Measurements from ENCODE around the gene CHRNB2. TPM values are rescaled to one million over a fixed set of nuclear protein-coding genes. Genes with fewer than 3 reads are reported as not detected.

CHRNB2 gene
- total RNA-seq, 1 experiment from 2014 or later: 3.2 TPM

DNA sequence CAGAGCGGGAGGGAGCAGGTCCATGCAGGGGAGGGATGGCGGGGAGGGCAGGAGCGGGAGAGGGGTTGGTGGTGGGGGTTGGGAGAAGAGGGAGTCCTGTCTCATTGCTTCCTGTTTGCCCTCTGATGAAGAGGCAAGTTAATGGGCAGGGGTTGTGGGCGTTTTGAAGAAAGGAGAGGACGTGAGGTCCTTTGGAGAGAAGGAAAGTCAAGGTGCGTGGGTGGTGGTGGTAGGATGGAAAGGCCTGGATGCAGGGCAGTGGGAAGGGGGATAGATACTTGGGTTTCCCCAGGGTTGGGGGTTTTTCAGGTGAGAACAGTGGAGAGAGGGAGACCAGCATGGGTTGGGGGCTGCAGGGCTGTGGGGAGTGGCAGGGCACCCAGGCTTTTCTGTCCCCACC is 26.3 kb upstream of the CHRNB2 start:
- no peak for TF ChIP-seq EZH2 (IDR thresholded peaks at IDR 0.05; ENCODE audit: borderline replicate concordance, low read depth, low read length, poor library complexity, severe bottlenecking)
- TF ChIP-seq, protein P1, sequence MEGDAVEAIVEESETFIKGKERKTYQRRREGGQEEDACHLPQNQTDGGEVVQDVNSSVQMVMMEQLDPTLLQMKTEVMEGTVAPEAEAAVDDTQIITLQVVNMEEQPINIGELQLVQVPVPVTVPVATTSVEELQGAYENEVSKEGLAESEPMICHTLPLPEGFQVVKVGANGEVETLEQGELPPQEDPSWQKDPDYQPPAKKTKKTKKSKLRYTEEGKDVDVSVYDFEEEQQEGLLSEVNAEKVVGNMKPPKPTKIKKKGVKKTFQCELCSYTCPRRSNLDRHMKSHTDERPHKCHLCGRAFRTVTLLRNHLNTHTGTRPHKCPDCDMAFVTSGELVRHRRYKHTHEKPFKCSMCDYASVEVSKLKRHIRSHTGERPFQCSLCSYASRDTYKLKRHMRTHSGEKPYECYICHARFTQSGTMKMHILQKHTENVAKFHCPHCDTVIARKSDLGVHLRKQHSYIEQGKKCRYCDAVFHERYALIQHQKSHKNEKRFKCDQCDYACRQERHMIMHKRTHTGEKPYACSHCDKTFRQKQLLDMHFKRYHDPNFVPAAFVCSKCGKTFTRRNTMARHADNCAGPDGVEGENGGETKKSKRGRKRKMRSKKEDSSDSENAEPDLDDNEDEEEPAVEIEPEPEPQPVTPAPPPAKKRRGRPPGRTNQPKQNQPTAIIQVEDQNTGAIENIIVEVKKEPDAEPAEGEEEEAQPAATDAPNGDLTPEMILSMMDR (conservative IDR thresholded peaks at IDR 0.05; ENCODE audit: low read depth, low read length): no peak
- CTCF ChIA-PET: no interaction called here
- Histone ChIP-seq H3K4me3 (ENCODE audit: low read depth, low read length, poor library complexity, severe bottlenecking) (no peak overlapping the region), H3K36me3 (ENCODE audit: insufficient read depth, low read length, poor library complexity, severe bottlenecking) (no peaks in the 10 kb centered on the region), H3K9me3 (ENCODE audit: low read depth, low read length, poor library complexity, severe bottlenecking) (no peaks in the 10 kb centered on the region), H3K27ac (ENCODE audit: low read depth, low read length, poor library complexity, severe bottlenecking) (no peak overlapping the region), H3K4me1 (ENCODE audit: insufficient read depth, low read length, poor library complexity, severe bottlenecking) (no peaks in the 10 kb centered on the region), H3K27me3 (replicated peaks; ENCODE audit: insufficient read depth, low read depth, low read length, poor library complexity) (peaks cover 3% of the 10 kb centered on the region)
- no TSS peak for BruUV-seq (replicated peaks)
- POLR2A ChIA-PET (ENCODE audit: low non-redundant PET): no interaction called here
- DNase-seq (ENCODE audit: low spot score): no peak
- intact Hi-C loops (cut with micrococcal nuclease; ENCODE audit: unreplicated experiment): no loop called here

DNA sequence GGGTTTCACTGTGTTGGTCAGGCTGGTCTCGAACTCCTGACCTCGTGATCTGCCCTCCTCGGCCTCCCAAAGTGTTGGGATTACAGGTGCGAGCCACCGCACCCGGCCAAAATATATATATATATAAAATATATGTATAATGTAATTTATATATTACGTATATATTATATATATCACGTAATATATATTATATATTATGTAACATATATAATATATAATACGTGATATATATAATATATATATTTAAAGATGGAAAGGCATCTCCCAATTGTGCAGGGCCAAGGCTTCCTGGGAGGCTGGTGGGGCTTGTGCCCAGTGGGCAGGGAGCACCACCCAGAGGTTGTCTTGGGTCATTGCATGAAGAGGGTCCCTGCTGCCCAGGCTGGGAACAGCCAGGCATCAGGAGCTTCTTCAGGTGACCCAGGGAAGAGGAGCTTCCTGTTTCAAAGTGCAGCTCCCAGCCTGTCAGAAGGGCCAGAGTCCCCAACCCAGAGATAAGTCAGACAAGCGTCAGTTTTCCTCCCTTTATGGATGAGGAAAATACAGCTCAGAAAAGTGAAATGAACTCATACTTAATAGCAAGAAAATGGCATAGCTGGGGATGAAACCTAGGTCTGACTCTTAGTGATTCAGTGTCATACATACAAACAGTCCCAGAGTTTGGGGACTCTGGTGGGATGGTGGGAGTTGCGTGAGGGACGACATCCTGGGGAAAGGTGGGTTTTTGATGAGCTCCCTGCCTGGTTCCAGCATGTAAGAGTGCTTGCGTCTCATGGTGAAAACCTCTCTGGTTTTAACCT is 21.1 kb upstream of the CHRNB2 start:
- Histone ChIP-seq H3K4me3 (ENCODE audit: low read depth, low read length, poor library complexity, severe bottlenecking) (no peak overlapping the region), H3K9me3 (ENCODE audit: low read depth, low read length, poor library complexity, severe bottlenecking) (no peaks in the 10 kb centered on the region), H3K36me3 (ENCODE audit: insufficient read depth, low read length, poor library complexity, severe bottlenecking) (peaks cover 26% of the 10 kb centered on the region), H3K27me3 (replicated peaks; ENCODE audit: insufficient read depth, low read depth, low read length, poor library complexity) (peaks cover 3% of the 10 kb centered on the region), H3K4me1 (ENCODE audit: insufficient read depth, low read length, poor library complexity, severe bottlenecking) (no peaks in the 10 kb centered on the region), H3K27ac (ENCODE audit: low read depth, low read length, poor library complexity, severe bottlenecking) (no peak overlapping the region)
- BruUV-seq (replicated peaks): no TSS peak
- CTCF ChIA-PET: interaction anchor here (0.5 to 1.1 kb wide), 10 partner anchors 11 to 466 kb away, joined by 3 to 10 read pairs (median 5); no protein-coding TSS in a partner anchor
- POLR2A ChIA-PET (ENCODE audit: low non-redundant PET): no interaction called here
- intact Hi-C loops (cut with micrococcal nuclease; ENCODE audit: unreplicated experiment): loop anchor here (2.0 kb wide), 1 partner anchor 62 kb away; no protein-coding TSS in a partner anchor
- TF ChIP-seq EZH2 (IDR thresholded peaks at IDR 0.05; ENCODE audit: borderline replicate concordance, low read depth, low read length, poor library complexity, severe bottlenecking): no peak
- TF ChIP-seq, protein P1 (conservative IDR thresholded peaks at IDR 0.05; ENCODE audit: low read depth, low read length): peak; percentile 71
- DNase-seq (ENCODE audit: low spot score): peak; percentile 77

DNA sequence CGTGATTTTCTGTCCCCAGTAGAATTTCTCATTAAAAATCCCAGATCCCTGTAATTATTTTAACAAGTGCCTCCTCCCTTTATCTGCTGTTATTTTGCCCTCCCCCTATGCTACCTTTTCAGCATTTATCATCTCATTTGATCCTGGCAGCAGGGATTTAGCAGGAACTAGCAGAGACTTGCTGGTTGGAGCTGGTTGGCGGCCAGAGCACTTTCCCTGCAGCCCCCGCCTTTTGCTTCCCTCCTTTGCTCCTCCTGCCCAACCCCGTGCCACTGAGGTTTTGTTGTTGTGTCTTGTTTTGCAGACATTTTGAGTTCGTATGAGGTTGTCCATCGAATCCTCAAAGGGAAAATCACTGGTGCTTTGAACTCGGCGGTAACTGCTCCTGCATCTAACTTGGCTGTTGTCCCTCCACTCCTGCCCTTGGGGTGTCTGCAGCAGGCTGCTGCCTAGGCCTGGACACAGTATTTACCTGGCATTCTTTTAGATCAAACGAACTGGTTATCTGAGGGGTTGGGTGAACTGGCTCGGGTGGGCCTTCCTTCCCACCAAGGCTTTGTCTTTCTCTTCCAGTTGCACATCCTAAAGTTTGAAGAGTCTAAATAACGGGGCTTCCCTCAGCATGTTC is 20.4 kb upstream of the CHRNB2 start:
- POLR2A ChIA-PET (ENCODE audit: low non-redundant PET): no interaction called here
- no peaks in the 10 kb centered on the region for H3K4me1 ChIP-seq (ENCODE audit: insufficient read depth, low read length, poor library complexity, severe bottlenecking)
- H3K27ac ChIP-seq (ENCODE audit: low read depth, low read length, poor library complexity, severe bottlenecking): no peak overlapping the region
- no peak overlapping the region for H3K4me3 ChIP-seq (ENCODE audit: low read depth, low read length, poor library complexity, severe bottlenecking)
- CTCF ChIA-PET: interaction anchor here (0.5 to 1.1 kb wide), 10 partner anchors 12 to 466 kb away, joined by 3 to 10 read pairs (median 5); no protein-coding TSS in a partner anchor
- no peaks in the 10 kb centered on the region for H3K27me3 ChIP-seq (replicated peaks; ENCODE audit: insufficient read depth, low read depth, low read length, poor library complexity)
- BruUV-seq (replicated peaks): no TSS peak
- H3K9me3 ChIP-seq (ENCODE audit: low read depth, low read length, poor library complexity, severe bottlenecking): no peaks in the 10 kb centered on the region
- DNase-seq (ENCODE audit: low spot score): no peak
- H3K36me3 ChIP-seq (ENCODE audit: insufficient read depth, low read length, poor library complexity, severe bottlenecking): peaks cover 34% of the 10 kb centered on the region
- TF ChIP-seq EZH2 (IDR thresholded peaks at IDR 0.05; ENCODE audit: borderline replicate concordance, low read depth, low read length, poor library complexity, severe bottlenecking): no peak
- TF ChIP-seq, protein P1 (conservative IDR thresholded peaks at IDR 0.05; ENCODE audit: low read depth, low read length): no peak
- intact Hi-C loops (cut with micrococcal nuclease; ENCODE audit: unreplicated experiment): loop anchor here (2.0 kb wide), 1 partner anchor 62 kb away; no protein-coding TSS in a partner anchor

Measured in A673 (cell line).